ENCODE results near the gene SORD.

Gene SORD

DNA sequence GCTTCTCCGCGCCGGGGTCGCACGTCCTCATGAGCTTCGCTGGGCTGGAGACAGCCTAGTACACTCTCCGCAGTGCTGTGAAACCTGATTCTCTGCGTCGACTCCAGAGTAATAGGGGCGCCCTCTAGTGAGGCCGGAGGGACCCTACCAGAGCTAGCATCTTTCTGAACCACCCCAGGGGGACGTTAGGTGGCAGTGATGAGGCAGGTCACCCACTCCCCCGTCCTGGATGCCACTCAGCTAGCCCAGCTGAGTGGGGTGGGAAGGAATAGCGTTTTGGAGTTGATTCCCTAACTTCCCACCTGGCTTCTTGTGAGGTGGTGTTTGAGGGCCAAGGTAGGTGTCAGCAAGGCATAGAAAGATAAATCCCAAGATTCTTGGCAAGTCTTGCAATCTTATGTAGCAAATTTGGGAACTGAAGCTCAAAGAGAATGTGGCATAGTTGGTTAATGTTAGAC, 95.2 kb downstream of the SORD start:
- peak; percentile 90 for DNase-seq

DNA sequence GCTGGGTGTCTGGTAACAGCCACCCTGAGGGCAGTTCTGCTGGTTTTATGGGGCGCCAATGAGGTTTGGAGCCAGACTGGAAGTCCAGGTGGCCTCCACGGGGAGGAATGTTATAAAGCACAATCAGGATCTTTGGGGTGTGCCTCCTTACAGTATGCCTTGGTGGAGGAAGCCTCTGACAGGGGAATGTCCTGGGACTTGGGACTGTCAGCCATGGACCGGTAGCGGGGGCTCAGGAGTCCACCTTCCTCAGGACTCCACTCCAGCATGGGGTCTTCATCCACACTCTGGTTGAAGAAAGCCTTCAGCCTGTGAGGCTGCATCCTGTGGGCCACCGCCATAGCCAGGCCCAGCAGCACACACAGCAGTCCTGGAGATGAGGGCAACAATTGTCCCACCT, 96.0 kb downstream of the SORD start:
- no peak for DNase-seq

DNA sequence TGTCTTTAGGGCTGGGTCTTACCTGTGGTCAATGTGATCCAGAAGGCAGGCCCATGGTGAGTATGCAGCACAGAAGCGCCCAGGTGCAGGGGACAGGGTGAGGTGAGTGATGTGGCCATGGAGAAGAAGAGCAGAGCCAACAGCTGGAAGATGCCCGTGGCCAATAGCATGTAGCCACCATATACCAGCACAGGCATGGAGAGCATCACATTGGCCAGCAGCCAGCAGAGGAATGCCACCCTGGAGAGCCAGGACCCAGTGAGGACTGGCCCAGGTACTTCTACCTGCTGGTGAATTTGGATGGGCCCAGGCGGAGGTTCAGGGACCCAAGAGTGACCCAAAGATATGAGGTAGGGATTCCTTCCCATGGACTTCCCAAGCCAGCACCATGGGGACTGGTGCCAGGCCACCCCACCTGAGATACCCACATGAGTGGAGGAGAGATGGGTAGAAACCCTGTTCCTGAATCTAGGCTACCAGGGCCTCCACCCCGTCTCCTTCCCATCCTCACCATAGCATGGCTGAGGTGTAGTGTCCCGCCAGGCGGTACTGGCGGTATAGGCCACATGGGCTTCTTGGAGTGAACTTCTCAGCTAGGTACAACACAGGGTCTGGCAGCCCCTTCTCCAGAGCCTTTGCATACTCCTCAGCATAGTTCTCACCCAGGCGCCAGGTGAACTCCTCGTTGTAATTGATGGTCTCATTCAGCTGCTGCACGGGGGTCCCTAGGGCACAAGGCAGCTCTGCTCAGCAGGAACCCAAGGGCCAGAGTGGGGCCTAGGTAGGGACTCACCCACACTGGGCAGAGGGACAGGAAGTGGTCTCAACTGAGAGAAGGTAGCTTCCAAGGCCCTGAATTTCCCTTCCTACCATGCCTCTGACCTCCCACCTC, 97.3 kb downstream of the SORD start:
- no peak for DNase-seq

DNA sequence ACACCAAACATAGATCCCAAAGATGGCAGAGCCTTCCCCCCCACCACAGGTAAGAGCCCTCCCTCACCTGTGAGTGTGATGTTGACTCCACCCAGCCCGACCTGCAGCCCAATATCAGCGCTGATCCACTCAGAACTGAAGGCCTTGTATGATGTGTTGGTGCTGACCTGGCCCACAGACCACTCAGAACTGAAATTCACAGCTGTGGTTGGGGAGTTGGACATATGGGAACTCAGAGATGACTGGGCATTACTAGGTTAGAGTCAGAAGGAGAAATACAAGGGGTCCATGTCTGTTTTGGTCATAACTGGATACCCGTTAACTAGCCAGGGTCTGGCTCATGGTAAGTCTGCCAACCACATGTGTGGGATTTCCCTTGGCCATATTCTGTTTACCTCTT, 98.0 kb downstream of the SORD start:
- no peak for DNase-seq

DNA sequence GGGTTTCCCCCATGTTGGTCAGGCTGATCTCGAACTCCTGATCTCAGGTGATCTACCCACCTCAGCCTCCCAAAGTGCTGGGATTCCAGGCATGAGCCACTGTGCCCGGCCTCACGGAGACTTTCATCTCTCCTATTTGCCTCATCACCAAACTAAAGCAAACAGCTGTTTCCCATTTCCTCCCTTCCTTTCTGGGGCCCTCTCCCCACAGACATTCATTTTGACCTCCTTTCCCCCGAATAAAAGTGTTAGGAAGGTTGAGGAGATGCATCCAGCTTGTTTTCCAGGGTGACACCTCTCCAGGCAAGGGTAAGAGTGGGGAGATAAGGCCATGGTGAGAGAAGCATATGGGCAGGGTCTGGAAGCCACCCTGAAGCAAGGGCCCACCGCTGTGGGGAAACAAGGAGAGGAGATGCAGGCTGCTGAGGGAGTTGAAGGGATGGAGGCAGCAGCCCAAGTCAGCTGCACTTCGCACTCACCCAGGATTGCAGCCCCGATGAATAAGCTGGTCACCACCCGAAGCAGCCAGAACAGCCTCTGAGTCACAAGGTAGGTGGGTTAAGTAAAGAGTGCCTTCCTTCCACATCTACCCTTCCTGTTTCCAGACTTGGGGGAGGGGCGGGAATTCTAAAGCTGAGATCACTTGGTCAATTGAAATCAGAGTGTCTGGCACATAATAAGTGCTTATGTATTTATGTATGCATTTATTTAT, 98.9 kb downstream of the SORD start:
- DNase-seq = no peak

DNA sequence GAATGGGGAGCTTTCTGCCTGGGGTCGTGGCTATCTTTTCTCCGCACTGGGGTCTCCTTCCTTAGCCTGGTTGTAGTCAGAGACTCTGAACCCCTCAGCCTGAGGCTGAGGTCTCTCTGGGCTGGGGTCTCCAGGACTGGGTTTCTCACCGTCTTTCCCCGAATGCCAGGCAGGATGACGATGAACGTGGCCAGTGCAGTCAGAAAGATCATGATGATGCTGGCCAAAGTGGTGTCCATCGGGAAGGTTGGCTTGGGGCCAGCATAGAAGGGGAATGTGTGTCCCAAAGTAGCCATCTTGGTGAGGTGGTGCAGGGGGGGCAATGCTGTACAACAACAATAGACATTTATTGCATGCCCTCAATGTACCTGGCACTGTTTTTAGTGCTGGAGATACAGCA, 99.7 kb downstream of the SORD start:
- DNase-seq = no peak

DNA sequence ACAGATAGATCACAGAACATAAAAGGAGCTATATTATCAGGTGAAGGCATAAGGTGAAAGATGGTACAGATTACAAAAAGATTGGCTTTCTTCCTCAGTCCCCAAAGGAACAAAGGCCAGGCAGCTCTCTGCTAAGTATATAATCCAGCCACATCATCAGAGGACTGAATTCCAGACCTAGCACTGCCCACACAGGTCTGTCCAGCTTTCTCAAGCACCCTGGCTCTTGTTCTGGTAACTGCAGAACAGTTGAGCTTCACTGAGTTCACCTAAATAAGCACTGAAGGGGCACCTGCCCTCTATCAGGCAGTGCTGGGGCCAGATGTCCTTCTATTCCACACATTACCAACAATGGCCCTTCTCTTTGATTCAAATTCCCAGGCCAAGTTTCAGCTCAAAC, 100.4 kb downstream of the SORD start:
- no peak for DNase-seq

DNA sequence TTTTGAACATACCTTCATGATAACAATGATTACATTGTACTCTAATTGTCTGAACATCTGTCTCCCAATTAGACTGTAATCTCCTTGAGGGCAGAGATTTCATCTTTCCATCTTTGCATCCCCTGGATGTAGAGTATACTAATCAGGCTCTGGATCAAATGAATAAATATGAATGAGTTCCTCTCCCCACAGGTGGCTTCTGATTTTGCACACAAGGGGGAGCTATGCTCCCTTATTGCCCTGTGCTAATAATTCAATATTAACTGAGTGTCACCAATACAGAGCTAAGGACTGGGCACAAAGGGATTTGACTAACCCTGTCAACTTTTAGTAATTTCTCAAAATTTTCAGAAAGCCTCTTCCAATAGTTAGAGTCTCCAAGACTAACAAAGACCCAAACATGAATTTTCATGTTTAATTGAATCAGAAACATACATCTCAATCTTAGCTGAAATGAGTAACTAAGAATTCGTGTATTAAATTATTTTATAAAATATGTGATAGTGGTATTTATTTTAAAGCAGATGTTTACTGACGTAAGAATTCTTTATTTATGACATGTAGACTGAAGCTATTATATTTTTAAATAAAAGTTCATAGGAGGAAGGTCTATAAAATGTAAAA, 103.7 kb downstream of the SORD start:
- peak; percentile 43 for DNase-seq
